ENCODE measurements around the gene GALNT2. TPM values are rescaled to one million over a fixed set of nuclear protein-coding genes. Genes with fewer than 3 reads are reported as not detected.

The GALNT2 gene
- total RNA-seq, 1 donor from 2014 or later: 28.3 TPM

DNA sequence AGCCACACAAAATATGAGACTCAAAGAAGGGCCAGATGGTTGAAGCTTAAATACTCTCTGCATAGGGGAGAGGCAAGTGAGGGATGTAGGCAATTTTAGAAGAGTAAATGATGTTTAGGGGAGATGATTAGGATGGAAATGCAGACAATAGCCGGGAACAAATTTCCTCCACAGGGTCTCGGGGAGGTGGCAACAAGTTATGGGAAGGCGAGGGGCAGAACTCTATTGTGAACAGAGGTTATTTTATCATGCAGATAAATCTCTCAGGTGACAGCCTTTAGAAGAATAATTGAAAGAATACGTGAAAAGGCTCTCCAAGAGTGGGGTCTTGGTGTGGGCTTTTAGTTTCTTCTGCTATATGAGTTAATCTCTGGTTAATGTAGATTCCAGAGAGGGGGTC is 166.7 kb downstream of the GALNT2 start:
- intact Hi-C loops (cut with micrococcal nuclease): no loop called here
- Histone ChIP-seq H3K4me3 (no peak overlapping the region), H3K9me3 (replicated peaks) (no peaks in the 10 kb centered on the region), H3K36me3 (no peaks in the 10 kb centered on the region), H3K27ac (replicated peaks) (no peak overlapping the region), H3K4me1 (peaks cover 48% of the 10 kb centered on the region), H3K27me3 (ENCODE audit: low read depth) (no peaks in the 10 kb centered on the region)
- TF ChIP-seq, protein P1, sequence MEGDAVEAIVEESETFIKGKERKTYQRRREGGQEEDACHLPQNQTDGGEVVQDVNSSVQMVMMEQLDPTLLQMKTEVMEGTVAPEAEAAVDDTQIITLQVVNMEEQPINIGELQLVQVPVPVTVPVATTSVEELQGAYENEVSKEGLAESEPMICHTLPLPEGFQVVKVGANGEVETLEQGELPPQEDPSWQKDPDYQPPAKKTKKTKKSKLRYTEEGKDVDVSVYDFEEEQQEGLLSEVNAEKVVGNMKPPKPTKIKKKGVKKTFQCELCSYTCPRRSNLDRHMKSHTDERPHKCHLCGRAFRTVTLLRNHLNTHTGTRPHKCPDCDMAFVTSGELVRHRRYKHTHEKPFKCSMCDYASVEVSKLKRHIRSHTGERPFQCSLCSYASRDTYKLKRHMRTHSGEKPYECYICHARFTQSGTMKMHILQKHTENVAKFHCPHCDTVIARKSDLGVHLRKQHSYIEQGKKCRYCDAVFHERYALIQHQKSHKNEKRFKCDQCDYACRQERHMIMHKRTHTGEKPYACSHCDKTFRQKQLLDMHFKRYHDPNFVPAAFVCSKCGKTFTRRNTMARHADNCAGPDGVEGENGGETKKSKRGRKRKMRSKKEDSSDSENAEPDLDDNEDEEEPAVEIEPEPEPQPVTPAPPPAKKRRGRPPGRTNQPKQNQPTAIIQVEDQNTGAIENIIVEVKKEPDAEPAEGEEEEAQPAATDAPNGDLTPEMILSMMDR (IDR thresholded peaks at IDR 0.05; ENCODE audit: borderline replicate concordance): no peak
- DNase-seq: no peak

DNA sequence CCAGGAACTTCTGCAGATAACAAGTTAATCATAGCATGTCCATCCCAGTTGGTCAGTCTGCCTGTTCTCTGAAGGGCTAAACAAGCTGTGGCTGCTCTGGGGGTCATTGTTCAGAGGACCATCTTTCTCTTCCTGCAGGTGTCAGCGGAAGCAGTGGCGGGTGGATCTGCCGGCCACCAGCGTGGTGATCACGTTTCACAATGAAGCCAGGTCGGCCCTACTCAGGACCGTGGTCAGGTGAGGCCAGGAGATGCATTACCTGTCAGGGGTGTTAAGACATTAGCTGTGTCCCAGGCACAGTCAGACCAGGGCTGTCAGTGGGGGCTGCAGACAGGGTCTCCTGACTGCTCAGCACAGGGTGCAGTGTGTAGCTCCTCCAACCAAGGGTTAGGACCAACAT is 168.8 kb downstream of the GALNT2 start:
- DNase-seq: no peak
- Histone ChIP-seq H3K4me1 (peaks cover 29% of the 10 kb centered on the region), H3K4me3 (no peak overlapping the region), H3K27ac (replicated peaks) (no peak overlapping the region), H3K36me3 (peaks cover 2% of the 10 kb centered on the region), H3K9me3 (replicated peaks) (no peaks in the 10 kb centered on the region), H3K27me3 (ENCODE audit: low read depth) (no peaks in the 10 kb centered on the region)
- TF ChIP-seq, protein P1 (IDR thresholded peaks at IDR 0.05; ENCODE audit: borderline replicate concordance): no peak
- intact Hi-C loops (cut with micrococcal nuclease): no loop called here

DNA sequence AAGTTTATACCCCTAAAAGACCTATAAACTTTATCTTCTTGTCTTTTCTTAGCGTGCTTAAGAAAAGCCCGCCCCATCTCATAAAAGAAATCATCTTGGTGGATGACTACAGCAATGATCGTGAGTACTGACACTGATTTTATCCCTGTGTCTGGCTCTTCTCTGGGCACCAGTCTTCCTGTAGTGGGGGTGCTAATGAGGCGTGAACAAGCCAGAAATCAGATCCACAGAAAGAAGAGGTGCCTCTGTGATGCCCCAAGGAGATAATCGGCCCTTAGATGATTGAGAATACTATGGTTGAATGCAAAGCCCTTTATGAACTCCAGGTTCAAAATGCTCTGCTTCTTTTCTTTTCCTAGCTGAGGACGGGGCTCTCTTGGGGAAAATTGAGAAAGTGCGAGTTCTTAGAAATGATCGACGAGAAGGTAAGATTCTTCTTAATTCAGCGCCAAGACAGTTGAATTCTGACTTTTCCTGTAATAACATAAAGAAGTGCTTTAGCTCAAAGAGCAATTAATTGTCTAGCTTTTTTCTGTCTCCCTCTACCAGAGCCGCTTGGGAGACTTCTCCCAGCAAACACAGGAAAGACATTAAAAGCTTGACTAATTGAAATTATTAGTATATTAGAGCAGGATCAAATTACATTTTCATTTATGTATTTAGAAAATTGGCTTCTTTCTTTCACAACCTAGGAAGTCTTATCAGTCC is 169.4 kb downstream of the GALNT2 start:
- H3K9me3 ChIP-seq (replicated peaks): no peaks in the 10 kb centered on the region
- no peak overlapping the region for H3K27ac ChIP-seq (replicated peaks)
- DNase-seq: no peak
- no peak overlapping the region for H3K4me3 ChIP-seq
- TF ChIP-seq, protein P1 (IDR thresholded peaks at IDR 0.05; ENCODE audit: borderline replicate concordance): no peak
- H3K27me3 ChIP-seq (ENCODE audit: low read depth): no peaks in the 10 kb centered on the region
- peaks cover 5% of the 10 kb centered on the region for H3K36me3 ChIP-seq
- H3K4me1 ChIP-seq: peaks cover 23% of the 10 kb centered on the region
- intact Hi-C loops (cut with micrococcal nuclease): no loop called here

DNA sequence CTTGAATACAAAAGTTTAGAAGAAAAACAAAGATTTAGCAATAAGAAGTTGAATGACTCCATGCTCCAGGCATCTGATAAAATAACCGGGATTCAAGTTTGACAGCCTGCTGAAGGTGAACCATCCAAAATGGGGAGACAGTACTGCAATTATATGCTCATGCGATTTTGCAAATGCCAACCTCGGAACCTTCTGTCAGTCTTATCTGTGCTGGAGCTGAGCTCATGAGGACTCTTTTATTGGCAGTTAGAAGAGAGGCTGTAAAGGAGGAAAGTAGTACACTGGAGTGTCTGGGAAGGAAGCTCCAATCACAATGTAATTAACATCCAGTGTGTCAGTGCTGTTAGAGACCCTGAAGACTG is 170.0 kb downstream of the GALNT2 start:
- intact Hi-C loops (cut with micrococcal nuclease): no loop called here
- H3K27ac ChIP-seq (replicated peaks): no peak overlapping the region
- TF ChIP-seq, protein P1 (IDR thresholded peaks at IDR 0.05; ENCODE audit: borderline replicate concordance): no peak
- peaks cover 18% of the 10 kb centered on the region for H3K4me1 ChIP-seq
- H3K4me3 ChIP-seq: no peak overlapping the region
- H3K27me3 ChIP-seq (ENCODE audit: low read depth): no peaks in the 10 kb centered on the region
- no peak for DNase-seq
- H3K9me3 ChIP-seq (replicated peaks): no peaks in the 10 kb centered on the region
- H3K36me3 ChIP-seq: peaks cover 5% of the 10 kb centered on the region

DNA sequence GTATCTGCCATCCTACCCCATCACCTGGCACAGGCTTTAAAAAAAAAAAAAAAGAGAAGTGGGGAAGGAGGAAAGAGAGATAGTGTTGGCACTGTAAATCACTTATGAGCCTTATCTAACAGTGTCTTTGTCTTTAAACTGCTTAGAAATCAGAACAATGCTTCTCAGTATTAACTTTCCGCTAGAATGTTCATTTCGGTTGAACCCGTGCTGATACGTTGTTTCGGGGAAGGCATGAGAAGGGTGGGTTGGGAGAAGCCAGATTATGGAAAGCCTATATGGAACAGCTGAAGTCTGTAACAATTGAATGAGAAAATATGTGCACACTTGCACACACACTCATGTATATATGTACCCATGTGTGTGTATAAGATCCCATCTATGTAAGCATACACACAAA is 170.8 kb downstream of the GALNT2 start:
- TF ChIP-seq, protein P1 (IDR thresholded peaks at IDR 0.05; ENCODE audit: borderline replicate concordance): no peak

More for the DNA sequence above, 170.8 kb downstream of the GALNT2 start:
- Histone ChIP-seq H3K27ac (replicated peaks) (no peak overlapping the region), H3K9me3 (replicated peaks) (no peaks in the 10 kb centered on the region), H3K4me3 (no peak overlapping the region), H3K4me1 (peaks cover 11% of the 10 kb centered on the region), H3K27me3 (ENCODE audit: low read depth) (no peaks in the 10 kb centered on the region), H3K36me3 (peaks cover 13% of the 10 kb centered on the region)
- no peak for DNase-seq
- intact Hi-C loops (cut with micrococcal nuclease): no loop called here

All from left ventricle myocardium inferior (tissue), 1 donor.